GM12873 (cell line): ENCODE measurements around the gene ADCY10.

ENCODE experiments used
- TF ChIP-seq, protein P1 (sequence below): IDR thresholded peaks from 2 replicates; pipeline ENCODE4 v1.5.1; 2012; ENCODE audit warnings: low read depth, mild to moderate bottlenecking, moderate library complexity, low read length, control low read depth; ENCODE audit not compliant: insufficient read depth; ENCODE audit errors: missing control alignments

Gene ADCY10

DNA sequence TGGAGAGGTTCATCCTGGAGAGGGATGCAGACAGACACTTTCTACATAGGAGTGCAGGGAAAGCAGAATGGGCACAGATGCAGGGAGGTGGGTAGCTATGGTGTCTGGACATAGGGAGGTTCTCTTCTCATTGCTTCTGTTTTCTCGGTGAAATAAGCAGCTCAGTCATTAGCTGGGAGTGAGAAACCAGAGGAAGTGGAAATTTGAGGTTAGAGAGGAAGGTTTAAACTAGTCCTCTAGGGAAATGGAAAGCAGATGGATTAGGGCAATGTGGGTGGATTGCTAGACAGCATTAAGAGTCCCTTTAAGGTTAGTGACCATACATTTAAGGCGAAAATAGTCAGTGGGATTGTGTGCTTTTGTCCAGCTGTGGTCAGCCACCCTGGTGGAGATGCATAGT lies 152.5 kb downstream of the ADCY10 start:
- TF ChIP-seq, protein P1, sequence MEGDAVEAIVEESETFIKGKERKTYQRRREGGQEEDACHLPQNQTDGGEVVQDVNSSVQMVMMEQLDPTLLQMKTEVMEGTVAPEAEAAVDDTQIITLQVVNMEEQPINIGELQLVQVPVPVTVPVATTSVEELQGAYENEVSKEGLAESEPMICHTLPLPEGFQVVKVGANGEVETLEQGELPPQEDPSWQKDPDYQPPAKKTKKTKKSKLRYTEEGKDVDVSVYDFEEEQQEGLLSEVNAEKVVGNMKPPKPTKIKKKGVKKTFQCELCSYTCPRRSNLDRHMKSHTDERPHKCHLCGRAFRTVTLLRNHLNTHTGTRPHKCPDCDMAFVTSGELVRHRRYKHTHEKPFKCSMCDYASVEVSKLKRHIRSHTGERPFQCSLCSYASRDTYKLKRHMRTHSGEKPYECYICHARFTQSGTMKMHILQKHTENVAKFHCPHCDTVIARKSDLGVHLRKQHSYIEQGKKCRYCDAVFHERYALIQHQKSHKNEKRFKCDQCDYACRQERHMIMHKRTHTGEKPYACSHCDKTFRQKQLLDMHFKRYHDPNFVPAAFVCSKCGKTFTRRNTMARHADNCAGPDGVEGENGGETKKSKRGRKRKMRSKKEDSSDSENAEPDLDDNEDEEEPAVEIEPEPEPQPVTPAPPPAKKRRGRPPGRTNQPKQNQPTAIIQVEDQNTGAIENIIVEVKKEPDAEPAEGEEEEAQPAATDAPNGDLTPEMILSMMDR: no peak
